GM21717 (cell line): Measurements from ENCODE around the gene MAP2K5.

Source experiments
- ATAC-seq: cut with Tn5 transposase; IDR thresholded peaks from one replicate; pipeline ENCODE4 v1.9.1; 2021; ENCODE audit warnings: mild to moderate bottlenecking, moderate library complexity; ENCODE audit not compliant: unreplicated experiment

Gene MAP2K5

GRCh38 chr15:67799801-67800205, 257.3 kb downstream of the MAP2K5 start:
- ATAC-seq: no peak

- ATAC-seq: no peak
These were observed 258.6 kb downstream of the MAP2K5 start for GRCh38 chr15:67801142-67801541.

DNA sequence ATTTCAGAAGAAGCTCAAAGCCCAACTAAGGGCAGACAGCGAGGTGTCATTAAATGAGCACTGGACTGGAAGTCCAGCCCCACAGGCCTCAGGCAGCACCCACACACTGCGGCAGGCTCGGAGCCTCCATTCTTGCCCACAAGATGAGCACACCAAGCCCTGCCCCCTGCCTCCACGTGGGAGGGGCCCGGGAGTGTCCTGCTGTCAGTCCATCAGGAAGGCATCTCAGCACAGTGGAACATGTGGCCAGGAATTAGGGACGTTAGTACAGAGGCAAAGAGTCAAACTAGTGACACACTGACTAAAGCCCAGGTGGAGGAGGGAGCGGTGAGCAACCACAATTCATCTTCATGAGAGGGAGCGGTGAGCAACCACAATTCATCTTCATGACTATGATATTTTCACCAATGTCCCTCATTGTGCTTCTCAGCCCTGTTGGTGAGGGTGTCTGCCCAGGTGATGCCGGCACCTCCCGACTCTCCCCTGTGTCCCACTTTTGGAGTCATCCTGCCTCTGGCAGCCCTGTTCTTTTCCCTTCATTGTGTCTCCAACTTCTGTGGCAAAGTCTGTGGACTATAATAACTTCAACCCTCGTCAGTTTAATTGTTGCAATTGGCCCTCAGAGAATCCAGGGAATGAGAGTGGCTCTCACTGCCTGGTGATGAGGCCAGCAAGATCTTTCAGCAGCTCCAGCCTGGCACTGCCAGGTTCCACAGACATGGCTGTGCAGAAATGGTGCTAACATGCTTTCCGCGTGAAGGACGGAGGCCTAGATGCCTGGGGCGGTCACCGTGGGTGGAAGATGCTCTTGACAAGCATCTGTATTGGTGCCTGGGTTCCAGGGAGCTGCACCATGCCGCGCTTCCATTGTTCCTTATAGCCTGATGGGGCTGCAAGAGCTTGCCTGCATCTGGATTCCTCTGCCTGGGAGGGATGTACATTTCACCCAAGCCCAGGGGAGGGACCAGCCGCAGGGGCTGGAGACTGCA, 259.7 kb downstream of the MAP2K5 start:
- ATAC-seq: no peak

GRCh38 chr15:67803299-67803698, 260.8 kb downstream of the MAP2K5 start:
- ATAC-seq: no peak

DNA sequence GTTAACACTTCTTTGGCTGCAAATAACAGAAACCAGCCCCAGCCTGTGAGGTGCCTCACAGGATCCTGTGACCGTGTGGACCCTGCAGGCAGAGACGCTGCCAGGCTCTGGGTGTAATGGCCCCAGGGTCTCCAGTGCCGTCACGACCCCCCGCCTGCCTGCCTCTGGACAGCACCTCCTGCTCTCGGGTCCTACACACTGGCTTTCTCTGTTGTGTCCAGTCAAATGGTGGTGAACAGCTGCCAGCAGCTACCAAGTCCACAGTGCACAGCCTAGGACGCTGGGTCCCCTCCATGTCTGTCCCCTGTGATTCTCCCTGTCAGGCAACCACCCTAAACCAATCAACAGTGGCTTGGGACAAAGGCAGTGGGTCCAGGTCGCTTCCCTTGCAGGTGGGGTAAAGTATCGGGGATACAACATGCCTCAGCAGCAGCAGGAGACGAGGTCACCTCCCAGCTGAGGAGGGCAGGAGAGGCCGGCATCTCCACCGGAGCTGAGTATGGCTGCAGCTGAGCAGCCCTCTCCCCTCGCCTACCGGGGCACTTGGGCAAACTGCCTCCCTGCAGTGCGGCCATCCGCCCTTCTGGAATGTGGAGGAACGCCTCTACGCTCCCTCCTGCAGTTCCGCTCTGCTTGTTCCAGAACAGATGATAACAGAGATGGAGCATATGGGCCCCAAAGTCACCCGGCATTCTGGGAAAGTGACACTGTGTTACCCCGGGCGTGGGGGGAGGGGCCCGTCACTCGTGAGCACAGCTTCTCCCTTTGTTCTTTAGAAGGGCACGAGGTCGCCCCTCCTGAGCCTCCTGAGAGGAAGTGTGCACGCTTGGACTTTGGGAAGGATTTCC, 261.7 kb downstream of the MAP2K5 start:
- no peak for ATAC-seq

- ATAC-seq: no peak
These were observed 262.6 kb downstream of the MAP2K5 start for GRCh38 chr15:67805008-67805665.

GRCh38 chr15:67805666-67806516, 263.4 kb downstream of the MAP2K5 start:
- ATAC-seq: no peak

GRCh38 chr15:67806536-67806935, 264.0 kb downstream of the MAP2K5 start:
- ATAC-seq: no peak

DNA sequence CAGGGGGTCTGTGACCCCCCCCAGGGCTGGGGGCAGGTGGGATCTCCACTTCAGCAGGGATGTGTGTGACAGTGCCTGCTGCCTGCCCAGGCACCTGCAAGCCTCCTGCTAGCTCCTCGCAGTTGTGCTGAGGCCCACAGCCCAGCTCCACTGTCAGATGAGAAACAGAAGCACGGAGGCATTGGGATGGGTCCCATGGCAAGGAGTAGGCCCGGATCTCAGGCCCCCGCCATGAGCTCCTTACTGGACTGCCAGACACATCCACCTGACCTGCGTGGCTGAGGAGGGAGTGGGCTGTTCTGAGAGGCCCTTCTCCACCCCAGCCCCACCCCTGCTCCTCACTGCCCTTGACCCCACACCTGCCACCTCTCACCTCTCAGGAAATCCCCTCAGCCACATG, 264.6 kb downstream of the MAP2K5 start:
- ATAC-seq: no peak

DNA sequence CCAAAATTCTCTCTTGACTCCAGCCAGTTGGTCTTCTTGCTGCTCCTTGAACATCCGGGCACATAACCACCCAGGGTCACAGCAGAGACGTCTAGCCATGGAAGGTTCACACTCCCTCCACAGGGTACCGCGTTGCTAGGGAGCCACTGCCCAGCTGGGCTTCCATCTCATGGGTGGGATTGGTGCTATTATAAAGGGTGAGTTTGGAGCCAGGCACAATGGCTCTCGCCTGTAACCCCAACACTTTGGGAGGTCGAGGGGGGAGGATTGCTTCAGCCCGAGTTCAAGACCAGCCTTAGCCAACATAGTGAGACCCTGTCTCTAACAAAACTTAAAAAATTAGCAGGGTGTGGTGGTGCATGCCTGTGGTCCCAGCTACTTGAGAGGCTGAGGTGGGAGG, 265.3 kb downstream of the MAP2K5 start:
- ATAC-seq: no peak

DNA sequence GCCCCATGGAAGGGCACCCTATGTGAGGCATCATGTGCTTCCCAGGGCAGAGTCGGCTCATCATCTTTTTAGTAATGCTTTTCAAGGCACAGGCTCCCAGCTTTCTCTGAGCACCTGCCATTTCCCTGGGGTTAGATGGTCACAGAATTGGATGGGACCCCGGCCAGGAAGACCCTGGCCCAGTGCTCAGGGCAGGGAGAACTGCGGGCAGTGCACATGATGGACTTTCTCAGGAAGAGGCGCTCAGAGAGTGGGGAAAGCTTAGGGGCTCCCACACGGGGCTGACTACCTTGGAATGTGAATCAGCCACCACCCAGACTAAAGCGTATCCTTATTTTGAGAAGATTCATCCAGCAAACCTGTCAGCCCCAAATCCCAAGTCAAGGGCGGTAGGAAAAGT, 266.3 kb downstream of the MAP2K5 start:
- ATAC-seq: no peak

- no peak for ATAC-seq
These were observed 266.9 kb downstream of the MAP2K5 start for GRCh38 chr15:67809441-67809840.

DNA sequence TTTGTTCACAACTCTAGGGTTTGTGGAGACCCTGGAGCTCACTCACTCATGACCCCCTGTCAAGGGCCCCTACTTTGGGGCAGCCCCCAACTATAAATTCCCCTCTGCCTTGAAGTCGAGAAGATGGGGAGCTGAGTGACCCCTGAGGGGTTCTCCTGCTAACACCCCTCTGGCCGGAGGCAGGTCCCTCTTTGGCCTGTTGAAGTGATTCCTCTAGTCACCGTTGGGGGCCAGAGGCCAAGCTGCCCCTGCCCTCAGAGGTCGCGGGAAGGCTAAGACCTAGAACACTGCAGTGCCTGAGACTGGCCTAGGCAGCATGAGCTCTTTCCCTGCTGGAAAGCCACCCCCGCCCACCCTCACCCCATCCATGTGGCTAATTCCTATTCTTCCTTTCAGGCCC, 267.4 kb downstream of the MAP2K5 start:
- ATAC-seq: no peak

- ATAC-seq: no peak
These were observed 269.7 kb downstream of the MAP2K5 start for GRCh38 chr15:67812241-67812644.

GRCh38 chr15:67813104-67813634, 270.7 kb downstream of the MAP2K5 start:
- no peak for ATAC-seq

DNA sequence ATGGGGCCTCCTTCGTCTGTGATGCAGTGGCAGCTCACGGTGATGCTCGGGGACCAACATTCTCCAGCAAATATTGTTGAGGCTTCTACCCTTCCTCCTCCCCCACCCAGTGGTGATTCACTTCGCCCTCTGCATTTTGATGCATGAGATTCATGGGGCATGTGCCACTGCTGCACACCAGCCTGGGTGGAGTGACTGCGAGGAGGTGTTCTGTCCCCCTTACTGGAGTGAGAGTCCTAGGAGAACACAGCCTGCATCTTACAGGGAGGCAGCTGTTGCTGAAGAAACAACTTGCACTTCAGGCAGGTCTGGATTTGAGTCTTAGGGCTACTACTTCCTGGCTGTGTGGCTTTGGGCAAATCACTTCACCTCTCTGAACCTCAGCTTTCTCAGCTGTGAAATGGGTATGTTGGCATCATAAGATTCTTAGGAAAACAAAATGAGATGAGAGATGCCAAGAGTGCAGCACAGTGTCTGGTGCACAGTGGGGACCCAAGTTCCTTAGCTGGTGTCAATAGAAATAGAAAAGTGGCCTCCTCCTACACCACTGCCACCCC, 272.6 kb downstream of the MAP2K5 start:
- ATAC-seq: no peak

DNA sequence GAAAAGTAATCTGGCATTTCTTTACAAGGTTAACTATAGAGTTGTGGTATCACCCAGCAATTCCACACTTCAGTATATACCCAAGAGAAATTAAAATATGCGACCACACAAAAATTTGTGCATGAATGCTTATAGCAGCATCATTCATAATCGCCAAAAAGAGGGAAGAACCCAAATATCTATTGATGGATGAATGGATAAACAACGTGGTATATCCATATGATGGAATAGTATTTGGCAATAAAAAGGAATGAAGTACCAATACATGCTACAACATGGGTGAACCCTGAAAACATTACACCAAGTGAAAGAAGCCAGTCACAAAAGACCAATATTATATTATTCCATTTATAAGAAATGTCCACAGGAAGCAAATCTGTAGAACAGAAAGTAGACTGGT, 274.2 kb downstream of the MAP2K5 start:
- no peak for ATAC-seq

GRCh38 chr15:67818464-67818863, 276.0 kb downstream of the MAP2K5 start:
- no peak for ATAC-seq

GRCh38 chr15:67819636-67820035, 277.1 kb downstream of the MAP2K5 start:
- ATAC-seq: no peak
